HTR-8/SVneo (cell line): ENCODE data around the gene BIRC6.
"Not testable (repeated sequence)": the region's sequence is repeated elsewhere in the genome, so short reads cannot be mapped to it uniquely, and the experiment has no call there.

ENCODE experiments used
- DNase-seq: peaks from one replicate; pipeline ENCODE4 v3.0.0; 2011; ENCODE audit warnings: low spot score, mixed read lengths; ENCODE audit not compliant: insufficient read length
- FAIRE-seq: peaks from 2 replicates; lab custom pipeline; 2011; peaks lifted over from hg19 to GRCh38; lab: Jason Lieb, UNC

Gene BIRC6

GRCh38 chr2:32495139-32495538, 138.3 kb downstream of the BIRC6 start:
- FAIRE-seq (no peak), DNase-seq (no peak)

- DNase-seq (no peak), FAIRE-seq (no peak)
Observed at GRCh38 chr2:32496662-32497061, 139.8 kb downstream of the BIRC6 start.

GRCh38 chr2:32498306-32498705, 141.5 kb downstream of the BIRC6 start:
- DNase-seq (no peak), FAIRE-seq (no peak)

- FAIRE-seq (no peak), DNase-seq (no peak)
Observed at GRCh38 chr2:32502941-32503340, 146.1 kb downstream of the BIRC6 start.

- no peak for FAIRE-seq
Observed at GRCh38 chr2:32504877-32505478, 148.2 kb downstream of the BIRC6 start.

GRCh38 chr2:32506446-32506845, 149.6 kb downstream of the BIRC6 start:
- FAIRE-seq (no peak), DNase-seq (no peak)

More at GRCh38 chr2:32504877-32505478, 148.2 kb downstream of the BIRC6 start:
- DNase-seq, result no peak

GRCh38 chr2:32514946-32515345, 158.1 kb downstream of the BIRC6 start:
- no peak for DNase-seq

GRCh38 chr2:32516567-32516966, 159.7 kb downstream of the BIRC6 start:
- FAIRE-seq, result no peak

More at GRCh38 chr2:32514946-32515345, 158.1 kb downstream of the BIRC6 start:
- no peak for FAIRE-seq

GRCh38 chr2:32522770-32523169, 165.9 kb downstream of the BIRC6 start:
- DNase-seq (no peak), FAIRE-seq (no peak)

More at GRCh38 chr2:32516567-32516966, 159.7 kb downstream of the BIRC6 start:
- DNase-seq, result no peak

- DNase-seq (no peak), FAIRE-seq (no peak)
Observed at GRCh38 chr2:32523686-32524085, 166.9 kb downstream of the BIRC6 start.

GRCh38 chr2:32532341-32532740, 175.5 kb downstream of the BIRC6 start:
- no peak for FAIRE-seq
- DNase-seq, result no peak

- FAIRE-seq, result no peak
Observed at GRCh38 chr2:32532961-32533360, 176.1 kb downstream of the BIRC6 start.

GRCh38 chr2:32534831-32535230, 178.0 kb downstream of the BIRC6 start:
- DNase-seq, result no peak
- no peak for FAIRE-seq

More at GRCh38 chr2:32532961-32533360, 176.1 kb downstream of the BIRC6 start:
- no peak for DNase-seq

GRCh38 chr2:32538735-32539134, 181.9 kb downstream of the BIRC6 start:
- FAIRE-seq, result no peak
- DNase-seq, result no peak

- DNase-seq, result not testable (repeated sequence)
- FAIRE-seq, result peak; percentile 28
Observed at GRCh38 chr2:32552483-32552882, 195.7 kb downstream of the BIRC6 start.

- DNase-seq (peak; percentile 54), FAIRE-seq (no peak)
Observed at GRCh38 chr2:32553829-32554432, 197.1 kb downstream of the BIRC6 start.

GRCh38 chr2:32558492-32558891, 201.7 kb downstream of the BIRC6 start:
- no peak for DNase-seq

GRCh38 chr2:32559136-32559535, 202.3 kb downstream of the BIRC6 start:
- FAIRE-seq (peak; percentile 48), DNase-seq (no peak)

More at GRCh38 chr2:32558492-32558891, 201.7 kb downstream of the BIRC6 start:
- FAIRE-seq, result no peak

- DNase-seq, result no peak
- no peak for FAIRE-seq
Observed at GRCh38 chr2:32562906-32563305, 206.1 kb downstream of the BIRC6 start.

- DNase-seq (no peak), FAIRE-seq (no peak)
Observed at GRCh38 chr2:32564417-32565035, 207.7 kb downstream of the BIRC6 start.

GRCh38 chr2:32565902-32566301, 209.1 kb downstream of the BIRC6 start:
- no peak for DNase-seq
- no peak for FAIRE-seq
